Fibroblast of gingiva (primary cell): ENCODE results near the gene STX10.
"Not testable (repeated sequence)": the region's sequence is repeated elsewhere in the genome, so short reads cannot be mapped to it uniquely, and the experiment has no call there.

ENCODE experiments used
- DNase-seq: peaks from one replicate; pipeline ENCODE4 v3.0.0-alpha.2; 2011; ENCODE audit warnings: low read depth

STX10 gene, protein sequence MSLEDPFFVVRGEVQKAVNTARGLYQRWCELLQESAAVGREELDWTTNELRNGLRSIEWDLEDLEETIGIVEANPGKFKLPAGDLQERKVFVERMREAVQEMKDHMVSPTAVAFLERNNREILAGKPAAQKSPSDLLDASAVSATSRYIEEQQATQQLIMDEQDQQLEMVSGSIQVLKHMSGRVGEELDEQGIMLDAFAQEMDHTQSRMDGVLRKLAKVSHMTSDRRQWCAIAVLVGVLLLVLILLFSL

DNA sequence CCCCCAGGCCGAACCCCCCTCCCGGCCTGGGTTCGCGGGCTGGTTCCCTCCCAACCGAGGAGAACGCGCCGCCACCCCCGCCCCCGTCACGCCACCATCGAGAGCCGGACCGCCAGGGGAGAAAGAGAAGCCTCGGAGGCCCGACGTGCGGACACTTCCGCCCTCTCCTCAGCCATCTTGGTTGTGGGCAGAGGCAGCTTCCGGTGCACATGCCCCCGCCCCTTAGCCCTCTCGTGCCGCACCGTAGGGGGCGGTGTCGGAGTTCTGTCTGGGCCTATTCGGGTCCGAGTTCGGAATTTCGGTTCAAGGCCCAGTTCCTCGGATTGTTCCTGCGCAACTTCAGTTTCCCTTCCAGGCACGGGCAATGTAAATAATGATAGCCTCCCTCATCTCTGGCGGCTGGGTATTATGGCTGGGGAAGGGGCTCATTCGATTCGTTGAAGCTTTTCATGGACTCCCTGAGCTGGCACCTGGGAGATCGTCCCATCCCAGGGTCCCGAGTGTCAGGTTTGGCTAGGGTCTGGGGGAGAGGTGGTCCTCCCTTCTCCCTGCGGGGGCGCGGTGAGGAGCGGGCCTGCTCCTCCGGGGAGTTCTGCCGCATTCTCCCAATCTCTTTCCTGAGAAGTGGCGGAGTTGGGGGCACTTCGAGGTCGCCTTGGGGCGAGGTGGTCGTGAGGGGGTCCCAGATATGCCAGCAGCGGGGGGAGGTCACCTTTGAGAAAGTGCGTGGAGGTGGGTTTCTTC is at the start of gene STX10, which contains the start of gene IER2:
TSS of gene STX10 (minus strand) at position 189 of the 744 bp plus-strand sequence. CDS start 202 bp downstream, outside the sequence.
TSS of gene IER2 (plus strand) at position 225 of the 744 bp plus-strand sequence. CDS start 2,776 bp downstream, outside the sequence.
- peak; percentile 96 for DNase-seq

DNA sequence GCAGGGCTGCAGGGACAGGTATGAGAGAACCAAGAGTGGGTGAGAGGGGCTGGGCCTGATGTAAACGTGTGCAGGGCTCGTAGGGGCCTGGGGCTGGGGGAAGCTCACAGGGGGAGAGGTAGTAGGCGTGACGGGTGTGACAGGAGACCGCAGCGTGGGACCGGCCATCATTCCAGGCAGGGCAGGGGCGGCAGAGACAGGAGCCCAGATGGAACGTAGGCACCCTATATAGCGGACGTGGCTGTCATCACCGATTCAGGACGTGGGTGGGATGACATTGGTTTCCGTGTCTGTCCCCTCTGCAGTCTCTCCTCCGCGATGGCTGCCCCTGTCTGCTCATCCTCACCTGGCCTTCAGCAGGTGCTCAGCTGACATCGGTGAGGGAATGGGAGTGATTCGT is 48.5 kb upstream of the STX10 start:
- DNase-seq = no peak

DNA sequence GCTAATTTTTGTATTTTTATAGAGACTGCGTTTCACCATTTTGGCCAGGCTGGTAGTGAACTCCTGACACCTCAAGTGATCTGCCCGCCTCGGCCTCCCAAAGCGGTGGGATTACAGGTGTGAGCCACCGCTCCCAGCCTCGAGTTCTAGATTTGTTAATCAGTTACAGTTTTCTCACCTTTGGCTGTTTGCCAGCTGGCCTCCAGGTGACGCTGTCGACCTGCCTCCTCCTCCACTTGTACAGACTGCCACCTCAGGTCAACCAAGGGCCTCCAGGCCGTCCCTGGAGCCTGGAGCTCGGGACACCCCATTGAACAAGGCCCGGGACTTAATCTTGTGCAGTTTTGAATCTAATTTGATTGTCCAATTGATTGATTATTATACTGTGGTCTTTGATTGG is 45.5 kb upstream of the STX10 start:
- DNase-seq = no peak

DNA sequence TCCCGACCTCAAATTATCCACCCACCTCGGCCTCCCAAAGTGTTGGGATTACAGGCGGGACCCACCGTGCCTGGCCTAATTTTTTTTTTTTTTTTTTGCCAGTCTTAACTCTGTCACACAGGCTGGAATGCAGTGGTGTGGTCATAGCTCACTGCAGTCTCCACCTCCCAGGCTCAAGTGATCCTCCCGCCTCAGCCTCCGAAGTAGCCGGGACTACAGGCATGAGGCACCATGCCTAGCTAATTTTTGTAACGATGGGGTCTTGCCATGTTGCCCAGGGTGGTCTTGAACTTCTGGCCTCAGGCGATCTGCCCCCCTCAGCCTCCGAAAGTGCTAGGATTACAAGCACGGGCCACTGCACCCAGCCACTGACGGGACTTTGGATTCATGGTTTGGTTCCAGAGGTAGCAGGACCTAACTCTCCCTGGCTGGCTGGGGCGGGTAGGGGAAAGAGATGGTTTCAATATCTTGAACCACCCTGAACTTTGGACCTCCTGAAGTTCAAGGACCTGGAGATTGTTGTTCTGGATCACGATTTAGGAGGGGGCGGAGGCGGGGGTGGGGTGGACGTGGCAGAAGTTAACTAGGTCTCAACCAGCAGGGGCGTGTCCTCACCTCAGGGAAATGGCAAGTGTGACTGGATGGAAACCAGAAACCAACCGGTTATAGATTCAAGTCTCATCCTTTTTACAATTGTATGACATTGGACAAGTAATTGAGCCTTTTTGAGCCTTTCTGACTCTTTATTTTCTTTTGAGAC is 40.8 kb upstream of the STX10 start:
- no peak for DNase-seq

DNA sequence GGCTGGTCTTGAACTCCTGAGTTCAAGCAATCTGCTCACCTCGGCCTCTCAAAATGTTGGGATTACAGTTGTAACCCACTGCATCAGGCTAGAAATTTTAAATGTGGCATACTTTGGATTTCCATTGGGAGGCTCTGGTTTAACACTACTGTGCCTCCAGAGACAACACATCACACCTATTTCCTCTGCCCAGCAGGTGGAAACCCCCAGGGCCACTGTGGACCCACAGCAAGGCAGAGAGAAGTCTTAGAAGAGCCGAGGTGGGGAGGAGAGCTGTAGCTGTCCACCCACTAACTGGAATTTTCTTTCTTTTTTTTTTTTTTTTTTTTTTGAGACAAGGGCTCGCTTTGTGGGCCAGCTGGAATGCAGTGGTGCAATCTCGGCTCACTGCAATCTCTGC is 39.4 kb upstream of the STX10 start:
- DNase-seq = no peak

DNA sequence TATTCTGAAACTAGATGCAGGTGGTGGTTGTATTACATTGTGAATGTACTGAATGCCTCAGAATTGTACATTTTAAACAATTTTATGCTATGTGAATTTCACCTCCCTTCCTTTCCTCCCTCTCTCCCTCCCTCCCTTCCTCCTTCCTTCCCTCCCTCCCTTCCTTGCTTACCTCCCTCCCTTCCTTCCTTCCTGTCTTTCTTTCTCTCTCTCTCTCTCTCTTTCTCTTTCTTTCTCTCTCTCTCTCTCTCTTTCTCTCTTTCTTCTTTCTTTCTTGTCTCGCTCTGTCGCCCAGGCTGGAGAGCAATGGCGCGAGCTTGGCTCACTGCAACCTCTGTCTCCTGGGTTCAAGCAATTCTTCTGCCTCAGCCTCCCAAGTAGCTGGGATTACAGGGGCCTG is 37.2 kb upstream of the STX10 start:
- DNase-seq = no peak

DNA sequence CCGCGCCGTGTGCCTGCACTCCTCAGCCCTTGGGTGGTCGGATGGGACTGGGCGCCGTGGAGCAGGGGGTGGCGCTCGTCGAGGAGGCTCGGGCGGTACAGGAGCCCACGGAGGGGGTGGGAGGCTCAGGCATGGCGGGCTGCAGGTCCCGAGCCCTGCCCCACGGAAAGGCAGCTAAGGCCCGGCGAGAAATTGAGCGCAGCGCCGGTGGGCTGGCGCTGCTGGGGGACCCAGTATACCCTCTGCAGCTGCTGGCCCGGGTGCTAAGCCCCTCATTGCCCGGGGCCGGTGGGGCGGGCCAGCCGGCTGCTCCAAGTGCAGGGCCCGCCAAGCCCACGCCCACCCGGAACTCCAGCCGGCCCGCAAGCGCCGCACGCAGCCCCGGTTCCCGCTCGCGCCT is 36.5 kb upstream of the STX10 start:
- DNase-seq = not testable (repeated sequence)

DNA sequence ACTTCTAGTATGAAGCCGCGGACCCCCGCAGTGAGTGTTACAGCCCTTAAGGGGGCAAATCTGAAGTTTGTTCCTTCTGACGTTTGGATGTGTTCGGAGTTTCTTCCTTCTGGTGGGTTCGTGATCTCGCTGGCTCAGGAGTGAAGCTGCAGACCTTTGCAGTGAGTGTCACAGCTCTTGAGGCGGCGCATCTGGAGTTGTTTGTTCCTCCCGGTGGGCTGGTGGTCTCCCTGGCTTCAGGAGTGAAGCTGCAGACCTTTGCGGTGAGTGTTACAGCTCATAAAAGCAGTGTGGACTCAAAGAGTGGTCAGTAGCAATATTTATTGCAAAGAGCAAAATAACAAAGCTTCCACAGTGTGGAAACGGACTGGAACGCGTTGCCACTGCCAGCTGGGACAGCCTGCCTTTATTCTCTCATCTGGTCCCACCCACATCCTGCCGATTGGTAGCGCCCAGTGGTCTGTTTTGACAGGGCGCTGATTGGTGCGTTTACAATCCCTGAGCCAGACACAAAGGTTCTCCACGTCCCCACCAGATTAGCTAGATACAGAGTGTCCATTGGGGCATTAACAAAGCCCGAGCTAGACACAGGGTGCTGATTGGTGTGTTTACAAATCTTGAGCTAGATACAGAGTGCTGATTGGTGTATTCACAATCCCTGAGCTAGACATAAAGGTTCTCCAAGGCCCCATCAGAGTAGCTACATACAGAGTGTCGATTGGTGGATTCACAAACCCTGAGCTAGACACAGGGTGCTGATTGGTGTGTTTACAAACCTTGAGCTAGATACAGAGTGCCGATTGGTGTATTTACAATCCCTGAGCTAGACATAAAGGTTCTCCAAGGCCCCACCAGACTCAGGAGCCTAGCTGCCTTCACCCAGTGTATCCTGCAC is 35.8 kb upstream of the STX10 start:
- not testable (repeated sequence) for DNase-seq

DNA sequence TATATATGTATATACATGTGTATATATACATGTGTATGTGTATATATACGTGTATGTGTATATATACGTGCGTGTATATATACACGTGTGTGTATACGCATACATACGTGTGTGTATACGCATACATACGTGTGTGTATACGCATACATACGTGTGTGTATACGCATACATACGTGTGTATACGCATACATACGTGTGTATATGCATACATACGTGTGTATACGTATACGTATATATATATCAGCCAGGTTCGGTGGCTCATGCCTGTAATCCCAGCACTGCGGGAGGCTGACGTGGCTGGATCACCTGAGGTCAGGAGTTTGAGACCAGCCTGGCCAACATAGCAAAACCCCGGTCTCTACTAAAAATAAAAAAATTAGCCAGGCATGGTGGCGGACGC is 34.8 kb upstream of the STX10 start:
- not testable (repeated sequence) for DNase-seq

DNA sequence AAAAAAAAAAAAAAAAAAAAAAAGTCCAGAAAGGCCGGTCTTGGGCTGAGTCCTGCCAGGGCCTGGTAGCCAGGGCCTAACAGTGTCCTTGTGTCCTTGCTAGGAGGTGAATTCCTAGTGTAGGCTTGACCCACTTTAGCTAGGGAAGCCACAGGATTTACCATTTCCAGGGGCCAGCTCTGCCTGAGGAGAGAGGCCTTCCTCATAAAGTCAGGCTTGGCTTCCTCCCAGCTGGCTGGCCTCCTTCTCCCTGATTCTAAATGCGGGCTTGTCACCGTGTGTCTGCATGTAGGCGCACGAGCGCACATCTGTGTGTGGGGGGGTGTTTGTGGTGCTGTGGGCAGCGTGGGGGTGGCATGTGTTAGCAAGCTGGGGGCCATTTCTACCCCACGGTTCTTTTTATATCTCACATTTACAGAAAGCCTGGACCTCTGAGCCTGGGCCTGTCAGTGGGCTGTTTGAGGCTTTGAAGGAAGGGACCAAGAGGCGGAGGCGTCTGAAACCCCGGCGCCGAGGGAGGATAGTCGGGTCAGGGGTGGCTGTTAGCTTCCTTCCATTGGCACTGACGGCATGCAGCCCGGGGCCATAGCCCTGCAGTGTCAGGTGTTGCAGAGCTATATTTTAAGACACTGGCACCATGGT is 31.7 kb upstream of the STX10 start:
- DNase-seq = peak; percentile 14

DNA sequence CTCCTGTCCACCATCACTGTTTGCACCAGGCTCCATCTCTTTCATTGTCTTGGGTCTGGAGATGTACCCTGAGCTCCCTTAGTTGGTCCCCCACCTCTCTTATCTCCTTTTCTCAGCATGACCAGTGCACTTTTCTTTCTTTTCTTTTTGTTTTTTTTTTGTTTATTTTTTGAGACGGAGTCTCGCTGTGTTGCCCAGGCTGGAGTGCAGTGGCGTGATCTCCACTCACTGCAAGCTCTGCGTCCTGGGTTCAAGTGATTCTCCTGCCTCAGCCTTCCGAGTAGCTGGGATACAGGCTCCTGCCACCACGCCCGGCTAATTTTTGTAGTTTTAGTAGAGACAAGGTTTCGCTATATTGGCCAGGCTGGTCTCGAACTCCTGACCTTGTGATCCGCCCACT is 28.1 kb upstream of the STX10 start:
- not testable (repeated sequence) for DNase-seq

DNA sequence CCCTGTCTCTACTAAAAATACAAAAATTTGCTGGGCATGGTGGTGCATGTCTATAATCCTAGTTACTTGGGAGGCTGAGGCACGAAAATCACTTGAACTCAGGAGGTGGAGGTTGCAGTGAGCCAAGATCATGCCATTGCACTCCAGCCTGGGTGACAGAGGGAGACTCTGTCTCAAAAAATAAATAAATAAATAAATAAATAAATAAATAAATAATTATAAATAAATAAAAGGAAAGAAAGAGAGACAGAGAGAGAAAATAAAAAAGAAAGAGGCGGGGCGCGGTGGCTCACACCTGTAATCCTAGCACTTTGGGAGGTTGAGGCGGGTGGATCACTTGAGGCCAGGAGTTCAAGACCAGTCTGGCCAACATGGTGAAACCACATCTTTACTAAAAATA is 27.4 kb upstream of the STX10 start:
- DNase-seq = not testable (repeated sequence)

DNA sequence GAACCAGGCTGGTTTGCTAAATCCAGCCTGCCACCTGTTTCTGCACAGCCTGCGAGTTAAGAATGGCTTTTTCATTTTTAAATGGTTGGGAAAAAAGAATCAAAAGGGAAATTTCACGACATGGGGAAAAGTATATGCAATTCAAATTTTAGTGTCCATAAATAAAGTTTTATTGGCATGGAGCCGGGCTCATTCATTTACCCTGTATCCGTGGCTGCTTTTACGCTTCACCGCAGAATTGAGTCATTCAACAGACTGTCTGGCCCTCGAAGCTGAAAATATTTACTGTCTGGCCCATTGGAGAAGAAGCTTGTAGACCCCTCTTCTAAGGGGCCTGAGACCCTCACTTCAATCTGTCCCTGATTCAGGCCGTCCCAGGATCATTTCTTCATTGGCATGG is 26.2 kb upstream of the STX10 start:
- DNase-seq = no peak

DNA sequence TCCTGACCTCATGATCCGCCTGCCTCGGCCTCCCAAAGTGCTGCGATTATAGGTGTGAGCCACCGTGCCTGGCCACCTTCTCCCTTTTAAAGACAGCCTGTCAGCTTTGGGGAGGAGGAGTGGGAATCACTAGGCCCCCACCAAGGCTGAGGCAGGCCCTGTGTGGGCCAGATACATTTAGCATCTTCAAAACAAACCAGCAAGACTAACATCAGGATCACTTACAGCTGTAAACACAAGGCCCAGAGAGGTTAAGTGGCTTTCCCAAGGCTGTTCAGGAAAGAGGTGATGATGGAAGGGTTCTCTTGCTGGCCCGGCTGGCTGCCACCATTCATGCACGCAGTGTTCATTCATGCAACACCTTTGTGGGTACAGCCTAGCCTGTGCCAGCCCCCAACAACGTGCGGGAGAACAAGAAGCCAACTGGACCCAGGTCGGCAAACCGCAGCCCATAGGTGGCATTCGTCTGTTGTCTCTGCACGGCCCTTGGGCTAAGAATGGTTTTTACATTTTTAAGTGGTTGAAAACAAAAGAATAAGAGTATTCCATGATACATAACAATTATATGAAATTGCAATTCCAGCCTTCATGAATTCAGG is 23.1 kb upstream of the STX10 start:
- no peak for DNase-seq

DNA sequence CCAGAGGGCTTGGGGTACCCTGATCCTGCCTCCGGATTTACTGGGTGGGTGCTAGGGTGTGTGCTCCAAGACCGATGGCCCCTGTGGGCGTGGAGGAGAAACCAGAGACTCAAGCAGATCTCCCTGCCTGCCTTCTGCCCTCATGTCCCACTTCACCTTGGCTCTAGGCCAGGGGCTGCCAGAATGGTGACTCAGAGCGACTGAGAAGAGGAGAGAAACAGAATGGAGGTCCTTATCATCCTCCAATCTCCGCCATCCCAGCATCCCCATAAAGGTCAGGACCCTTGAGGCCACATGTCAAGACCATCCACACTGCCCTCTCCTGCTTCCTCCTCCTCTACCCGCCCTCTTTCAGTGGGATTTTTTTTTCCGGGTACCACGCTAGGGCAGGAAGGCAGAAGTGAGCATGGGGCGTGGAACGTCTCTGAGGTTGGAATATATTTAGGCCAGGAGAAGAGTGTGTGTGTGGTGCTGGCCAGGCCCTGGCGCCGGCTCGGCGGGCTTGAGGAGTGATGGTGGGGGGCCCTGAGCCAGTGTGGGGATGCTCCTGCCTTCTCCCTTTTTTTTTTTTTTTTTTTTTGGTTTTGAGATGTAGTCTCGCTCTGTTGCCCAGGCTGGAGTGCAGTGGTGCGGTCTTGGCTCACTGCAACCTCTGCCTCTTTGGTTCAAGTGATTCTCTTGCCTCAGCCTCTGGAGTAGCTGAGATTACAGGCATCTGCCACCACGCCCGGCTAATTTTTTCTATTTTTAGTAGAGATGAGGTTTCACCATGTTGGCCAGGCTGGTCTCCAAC is 22.4 kb upstream of the STX10 start:
- DNase-seq = peak; percentile 72

DNA sequence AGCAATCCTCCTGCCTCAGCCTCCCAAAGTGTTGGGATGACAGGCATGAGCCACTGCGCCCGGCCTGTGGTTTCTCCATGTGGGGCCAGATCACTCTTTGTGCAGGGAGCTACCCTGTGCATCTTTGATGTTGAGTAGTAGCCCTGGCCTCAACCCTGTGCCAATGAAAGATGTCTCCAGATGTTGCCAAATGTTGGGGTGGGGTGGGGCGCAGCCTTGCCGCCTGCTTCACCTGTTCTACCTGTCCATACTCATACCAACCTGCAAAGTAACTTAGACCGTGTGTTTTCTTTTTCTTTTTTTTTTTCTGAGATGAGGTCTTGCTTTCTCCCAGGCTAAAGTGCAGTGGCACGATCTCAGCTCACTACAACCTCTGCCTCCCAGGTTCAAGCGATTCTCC is 21.0 kb upstream of the STX10 start:
- no peak for DNase-seq

DNA sequence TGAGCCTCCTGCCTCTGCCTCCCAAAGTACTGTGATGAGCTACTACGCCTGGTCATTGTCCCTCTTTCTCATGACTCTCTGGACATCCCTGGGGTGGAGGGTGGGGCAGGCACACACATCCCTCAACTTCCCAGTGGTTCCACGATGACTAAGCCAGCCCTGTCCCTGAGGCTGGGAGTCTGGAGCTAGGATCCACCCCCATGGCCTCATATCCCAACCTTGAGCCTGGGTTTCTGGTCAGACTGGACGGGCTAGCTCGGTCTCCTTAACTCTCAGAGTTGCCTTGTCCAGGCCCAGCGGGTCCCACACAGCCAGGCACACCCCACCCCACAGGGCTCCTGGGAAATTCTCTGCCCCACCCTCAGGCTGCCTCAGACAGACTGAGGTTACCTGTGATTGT is 19.6 kb upstream of the STX10 start:
- DNase-seq = no peak

DNA sequence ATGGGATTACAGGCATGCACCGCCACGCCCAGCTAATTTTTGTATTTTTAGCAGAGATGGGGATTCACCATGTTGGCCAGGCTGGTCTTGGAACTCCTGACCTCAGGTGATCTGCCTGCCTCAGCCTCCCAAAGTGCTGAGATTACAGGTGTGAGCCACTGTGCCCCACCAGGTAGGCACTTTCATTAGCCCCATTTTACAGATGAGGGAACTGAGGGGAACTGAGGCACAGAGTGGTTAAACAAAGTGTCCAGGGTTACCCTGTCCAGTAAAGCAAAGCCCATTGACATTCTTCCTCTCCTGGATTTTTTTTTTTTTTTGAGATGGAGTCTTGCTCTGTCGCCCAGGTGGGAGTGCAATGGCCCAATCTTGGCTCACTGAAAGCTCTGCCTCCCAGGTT is 16.0 kb upstream of the STX10 start:
- not testable (repeated sequence) for DNase-seq

DNA sequence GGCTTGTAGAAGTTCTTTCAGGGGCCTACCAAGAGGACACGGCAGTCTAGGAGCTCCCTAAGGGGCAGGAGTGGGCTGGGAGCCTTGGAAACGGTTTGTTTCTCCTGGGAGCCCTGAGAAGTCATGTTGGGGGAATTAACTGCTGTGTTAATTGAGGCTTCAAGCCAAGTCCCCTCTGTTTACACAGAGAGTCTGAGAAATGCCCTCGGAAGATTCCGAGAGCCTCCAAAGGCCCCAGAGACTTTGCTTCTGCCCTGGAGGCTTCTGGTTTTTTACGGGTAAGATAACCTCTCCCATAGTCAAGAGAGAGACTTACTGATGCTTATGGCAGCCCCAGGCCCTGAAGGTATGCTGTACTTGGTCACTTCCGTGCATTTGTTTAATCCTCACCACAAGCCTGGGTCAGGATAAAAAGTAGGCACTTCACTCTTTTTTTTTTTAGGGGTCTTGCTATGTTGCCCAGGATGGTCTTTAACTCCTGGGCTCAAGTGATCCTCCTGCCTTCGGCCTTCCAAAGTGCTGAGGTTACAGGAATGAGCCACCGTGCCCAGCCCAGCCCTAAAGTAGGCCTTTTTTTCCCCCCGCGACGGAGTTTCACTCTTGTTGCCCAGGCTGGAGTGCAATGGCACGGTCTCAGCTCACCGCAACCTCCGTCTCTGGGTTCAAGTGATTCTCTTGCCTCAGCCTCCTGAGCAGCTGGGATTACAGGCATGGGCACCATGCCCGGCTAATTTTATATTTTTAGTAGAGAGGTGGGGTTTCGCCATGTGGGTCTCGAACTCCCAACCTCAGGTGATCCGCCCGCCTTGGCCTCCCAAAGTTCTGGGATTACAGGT is 15.2 kb upstream of the STX10 start:
- no peak for DNase-seq
